Activated naive CD4-positive, alpha-beta T cell treated with anti-CD3 and anti-CD28 coated beads, Interleukin-2, amount 10 ng/mL, durations not matched to agents 7 days and 5 days (primary cell): ENCODE results near the gene KISS1R.
"Not testable (repeated sequence)": the region's sequence is repeated elsewhere in the genome, so short reads cannot be mapped to it uniquely, and the experiment has no call there.

Source experiments
- CTCF ChIA-PET: fragments of 350-600 bp; sonication (Branson Sonifier 250); formaldehyde crosslinking; loops from one replicate; lab custom pipeline; 2021; ENCODE audit warnings: antibody characterized with exemption; lab: Charles Lee
- DNase-seq: peaks from one replicate; pipeline ENCODE4 v3.0.0-alpha.2; 2020
- H3K27ac Mint-ChIP-seq: one replicate; pipeline ENCODE4 v1.8.0; 2021; ENCODE audit warnings: mild to moderate bottlenecking, moderate library complexity, mixed read lengths
- H3K27me3 Mint-ChIP-seq: one replicate; pipeline ENCODE4 v1.8.0; 2021; ENCODE audit warnings: mild to moderate bottlenecking, mixed read lengths
- H3K36me3 Mint-ChIP-seq: one replicate; pipeline ENCODE4 v1.8.0; 2021; ENCODE audit warnings: mixed read lengths
- H3K4me1 Mint-ChIP-seq: one replicate; pipeline ENCODE4 v1.8.0; 2021; ENCODE audit warnings: mixed read lengths
- H3K4me3 Mint-ChIP-seq: one replicate; pipeline ENCODE4 v1.8.0; 2021; ENCODE audit warnings: mild to moderate bottlenecking, moderate library complexity, mixed read lengths
- H3K9me3 Mint-ChIP-seq: one replicate; pipeline ENCODE4 v1.8.0; 2021; ENCODE audit warnings: mixed read lengths

The KISS1R gene

DNA sequence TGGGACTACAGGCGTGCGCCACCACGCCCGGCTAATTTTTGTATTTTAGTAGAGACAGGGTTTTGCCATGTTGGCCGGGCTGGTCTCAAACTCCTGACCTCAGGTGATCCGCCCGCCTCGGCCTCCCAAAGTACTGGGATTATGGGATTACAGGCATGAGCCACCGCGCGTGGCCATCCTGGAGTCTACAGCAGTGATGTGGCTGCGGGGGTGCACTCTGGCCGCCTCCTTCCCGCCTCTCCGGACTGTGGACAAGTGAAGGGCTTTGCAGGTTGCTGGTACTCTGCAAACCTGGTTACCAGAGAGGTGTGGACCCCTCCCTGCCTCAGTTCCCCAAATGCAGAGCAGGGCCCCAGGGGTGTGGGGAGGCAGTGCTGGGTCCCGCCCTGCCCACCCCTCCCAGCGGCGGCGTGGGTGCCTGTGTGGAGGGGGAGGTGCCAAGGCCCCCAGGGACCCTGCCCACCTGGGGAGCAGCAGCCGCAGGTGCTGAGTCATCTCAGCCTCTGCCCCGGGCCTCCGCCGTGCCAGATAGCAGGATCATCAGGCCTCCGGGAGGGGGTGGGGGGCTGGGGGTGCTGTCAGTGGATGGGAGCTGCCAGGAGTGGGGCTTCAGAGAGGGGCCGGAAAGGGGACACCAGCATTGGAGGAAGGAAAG, 31.8 kb downstream of the KISS1R start:
- no peak overlapping the region for H3K4me3 Mint-ChIP-seq
- H3K9me3 Mint-ChIP-seq = no peaks in the 10 kb centered on the region
- peaks cover 14% of the 10 kb centered on the region for H3K4me1 Mint-ChIP-seq
- H3K36me3 Mint-ChIP-seq = peaks cover 5% of the 10 kb centered on the region
- H3K27me3 Mint-ChIP-seq = no peaks in the 10 kb centered on the region
- DNase-seq = no peak
- CTCF ChIA-PET = no interaction called here
- H3K27ac Mint-ChIP-seq = no peak overlapping the region

DNA sequence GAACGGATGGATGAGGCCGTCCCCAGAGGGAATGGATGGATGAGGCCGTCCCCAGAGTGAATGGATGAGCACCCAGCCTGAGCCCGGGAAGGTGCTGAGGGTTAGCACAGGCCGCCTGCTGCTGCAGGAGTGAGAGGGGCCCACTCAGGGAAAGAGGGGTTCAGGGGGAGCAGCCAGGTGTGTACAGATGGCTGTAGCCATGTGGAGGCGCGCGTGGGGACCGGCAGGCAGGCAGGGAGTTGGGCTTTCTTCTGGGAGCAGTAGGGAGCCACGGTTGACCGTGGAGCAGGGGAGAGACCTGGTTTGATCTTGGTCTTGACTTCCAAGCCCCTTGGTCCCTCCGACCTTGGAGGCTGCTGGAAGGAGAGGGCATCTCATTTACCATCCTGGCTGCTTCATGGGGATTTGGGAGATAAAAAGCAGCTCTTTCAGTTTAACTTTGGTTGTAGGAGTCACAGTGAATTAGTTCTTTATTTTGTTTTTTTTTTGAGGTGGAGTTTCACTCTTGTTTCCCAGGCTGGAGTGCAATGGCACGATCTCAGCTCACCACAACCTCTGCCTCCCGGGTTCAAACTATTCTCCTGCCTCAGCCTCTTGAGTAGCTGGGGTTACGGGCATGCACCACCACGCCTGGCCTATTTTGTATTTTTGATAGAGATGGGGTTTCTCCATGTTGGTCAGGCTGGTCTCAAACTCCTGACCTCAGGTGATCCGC, 33.4 kb downstream of the KISS1R start:
- H3K4me3 Mint-ChIP-seq = no peak overlapping the region

DNA sequence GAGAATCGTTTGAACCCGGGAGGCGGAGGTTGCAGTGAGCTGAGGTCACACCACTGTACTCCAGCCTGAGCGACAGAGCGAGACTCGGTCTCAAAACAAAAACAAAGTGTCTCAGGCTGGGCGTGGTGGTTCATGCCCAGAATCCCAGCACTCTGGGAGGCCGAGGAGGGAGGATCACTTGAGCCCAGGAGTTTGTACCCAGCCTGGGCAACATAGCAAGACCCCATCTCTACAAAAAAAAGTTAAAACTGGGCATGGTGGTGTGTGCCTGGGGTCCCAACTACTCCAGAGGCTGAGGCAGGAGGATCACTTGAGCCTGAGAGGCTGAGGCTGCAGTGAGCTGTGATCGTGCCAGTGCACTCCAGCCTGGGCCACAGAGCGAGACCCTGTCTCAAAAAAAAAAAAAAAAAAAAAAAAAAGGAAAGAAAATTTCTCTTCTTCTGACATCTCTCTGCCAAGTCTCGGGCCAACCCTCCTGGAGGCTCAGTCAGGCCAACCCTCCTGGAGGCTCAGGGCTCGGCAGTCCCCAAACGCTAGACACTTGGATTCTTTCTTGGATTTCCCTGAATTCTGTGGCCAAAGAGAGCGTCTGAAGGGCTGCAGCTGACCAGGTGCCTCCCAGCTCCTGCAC, 35.0 kb downstream of the KISS1R start:
- Mint-ChIP-seq H3K36me3 (peaks cover under 1% of the 10 kb centered on the region), H3K27ac (no peak overlapping the region), H3K4me1 (peaks cover 14% of the 10 kb centered on the region), H3K27me3 (no peaks in the 10 kb centered on the region), H3K4me3 (no peak overlapping the region), H3K9me3 (no peaks in the 10 kb centered on the region)
- DNase-seq = no peak
- CTCF ChIA-PET = no interaction called here

More for the DNA sequence above, 33.4 kb downstream of the KISS1R start:
- Mint-ChIP-seq H3K36me3 (peaks cover 2% of the 10 kb centered on the region), H3K27me3 (no peaks in the 10 kb centered on the region), H3K27ac (no peak overlapping the region), H3K4me1 (peaks cover 14% of the 10 kb centered on the region), H3K9me3 (no peaks in the 10 kb centered on the region)
- no peak for DNase-seq
- CTCF ChIA-PET = no interaction called here

GRCh38 chr19:952680-953444, 35.7 kb downstream of the KISS1R start:
- Mint-ChIP-seq H3K9me3 (no peaks in the 10 kb centered on the region), H3K27ac (peak overlapping the region; percentile 65), H3K4me3 (peak overlapping the region; percentile 53), H3K4me1 (peaks cover 14% of the 10 kb centered on the region), H3K27me3 (no peaks in the 10 kb centered on the region), H3K36me3 (no peaks in the 10 kb centered on the region)
- peak; percentile 45 for DNase-seq
- CTCF ChIA-PET = no interaction called here

DNA sequence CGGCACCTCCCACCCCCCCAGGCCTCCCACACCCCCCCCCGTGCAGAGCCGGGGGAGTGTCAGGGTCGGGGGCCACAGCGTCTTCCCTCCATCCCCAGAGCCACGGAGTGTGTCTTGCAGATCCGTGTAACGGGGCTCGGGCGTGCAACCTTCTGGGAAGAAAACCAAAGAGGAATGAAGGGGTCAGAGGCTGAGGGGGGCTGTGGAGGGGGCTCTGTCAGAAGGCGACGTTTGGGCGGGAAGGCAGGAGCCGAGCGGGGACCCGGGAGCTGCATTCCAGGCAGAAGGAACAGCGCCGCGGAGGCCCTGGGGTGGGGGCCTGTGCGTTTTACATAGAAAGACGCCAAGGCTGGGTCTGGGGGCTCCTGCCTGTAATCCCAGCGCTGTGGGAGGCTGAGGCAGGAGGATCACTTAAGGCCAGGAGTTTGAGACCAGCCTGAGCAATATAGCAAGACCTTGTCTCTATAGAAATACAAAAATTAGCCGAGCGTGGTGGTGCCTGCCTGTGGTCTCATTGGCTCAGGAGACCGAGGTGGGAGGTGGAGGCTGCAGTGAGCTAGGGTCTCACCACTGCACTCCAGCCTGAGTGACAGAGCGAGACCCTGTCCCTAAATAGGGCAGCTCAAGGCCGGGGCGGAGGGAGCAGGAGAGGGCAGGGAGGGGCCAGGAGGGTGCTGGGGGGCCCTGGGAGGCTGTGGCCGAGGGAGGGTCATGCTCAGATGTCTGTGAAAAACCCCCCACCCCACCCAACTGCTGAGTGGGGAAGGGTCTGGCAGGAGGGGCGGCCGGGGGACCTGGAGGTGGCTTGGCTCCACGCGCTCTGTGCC, 36.5 kb downstream of the KISS1R start:
- Mint-ChIP-seq H3K27ac (no peak overlapping the region), H3K4me1 (peaks cover 14% of the 10 kb centered on the region), H3K36me3 (no peaks in the 10 kb centered on the region), H3K4me3 (peak overlapping the region; percentile 28), H3K9me3 (no peaks in the 10 kb centered on the region), H3K27me3 (no peaks in the 10 kb centered on the region)
- DNase-seq = no peak
- CTCF ChIA-PET = no interaction called here

GRCh38 chr19:954272-954671, 37.1 kb downstream of the KISS1R start:
- Mint-ChIP-seq H3K36me3 (peaks cover 2% of the 10 kb centered on the region), H3K9me3 (no peaks in the 10 kb centered on the region), H3K27ac (no peak overlapping the region), H3K4me1 (peaks cover 17% of the 10 kb centered on the region), H3K4me3 (no peak overlapping the region), H3K27me3 (no peaks in the 10 kb centered on the region)
- CTCF ChIA-PET = no interaction called here
- DNase-seq = no peak

GRCh38 chr19:954672-955494, 37.8 kb downstream of the KISS1R start:
- CTCF ChIA-PET = no interaction called here
- no peaks in the 10 kb centered on the region for H3K27me3 Mint-ChIP-seq
- no peak for DNase-seq
- H3K4me1 Mint-ChIP-seq = peaks cover 19% of the 10 kb centered on the region
- no peak overlapping the region for H3K27ac Mint-ChIP-seq
- peaks cover 3% of the 10 kb centered on the region for H3K36me3 Mint-ChIP-seq
- no peaks in the 10 kb centered on the region for H3K9me3 Mint-ChIP-seq
- H3K4me3 Mint-ChIP-seq = no peak overlapping the region

DNA sequence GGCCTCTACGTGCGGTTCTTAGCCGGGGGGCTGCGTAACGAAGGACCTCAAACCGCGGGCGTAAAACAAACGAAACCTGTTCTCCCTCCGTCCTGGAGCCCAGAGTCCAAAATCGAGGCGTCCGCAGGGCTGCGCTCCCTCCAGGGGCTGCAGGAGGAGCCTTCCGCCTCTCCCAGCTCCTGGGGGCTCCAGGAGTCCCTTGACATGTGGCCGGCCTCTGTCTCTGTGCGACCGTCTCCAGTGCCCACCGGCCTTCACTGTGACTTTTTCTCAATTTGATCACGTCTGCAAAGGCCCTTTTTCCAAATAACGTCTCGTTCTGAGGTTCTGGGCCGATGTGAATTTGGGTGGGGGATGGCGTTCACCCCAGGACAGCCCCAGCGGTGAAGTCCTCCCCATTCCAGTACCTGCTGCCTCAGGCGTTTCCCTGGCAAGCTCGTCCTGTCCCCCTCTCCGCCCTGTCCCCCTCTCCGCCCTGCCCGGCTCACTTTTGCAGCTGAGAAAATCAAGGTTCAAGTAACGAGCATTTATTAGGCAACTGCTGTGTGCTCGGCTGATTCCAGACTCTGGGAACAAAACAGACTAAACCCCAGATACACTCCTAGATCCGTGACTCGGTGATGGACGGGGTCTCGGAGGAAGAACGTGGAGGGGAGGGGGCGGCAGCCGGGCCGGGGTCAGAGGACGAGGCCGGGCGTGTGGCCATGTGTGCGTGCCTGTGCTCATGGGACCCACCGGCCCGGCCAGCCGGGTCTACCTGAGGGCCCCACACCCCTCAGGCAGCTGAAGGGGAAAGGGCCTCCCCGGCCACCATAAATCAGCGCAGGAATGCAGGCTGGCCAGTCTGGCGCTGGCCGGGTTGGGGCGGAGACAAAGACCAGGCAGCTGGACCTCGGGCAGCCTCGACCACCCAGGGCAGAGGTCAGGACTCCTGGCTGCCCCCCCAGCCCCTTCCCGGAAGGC, 39.0 kb downstream of the KISS1R start:
- no peaks in the 10 kb centered on the region for H3K27me3 Mint-ChIP-seq
- H3K4me3 Mint-ChIP-seq = no peak overlapping the region
- peaks cover 6% of the 10 kb centered on the region for H3K36me3 Mint-ChIP-seq
- no peak for DNase-seq
- no peaks in the 10 kb centered on the region for H3K9me3 Mint-ChIP-seq
- peaks cover 19% of the 10 kb centered on the region for H3K4me1 Mint-ChIP-seq
- no peak overlapping the region for H3K27ac Mint-ChIP-seq
- CTCF ChIA-PET = no interaction called here

- Mint-ChIP-seq H3K4me1 (peaks cover 20% of the 10 kb centered on the region), H3K36me3 (peaks cover 6% of the 10 kb centered on the region)
- CTCF ChIA-PET = no interaction called here
Observed at GRCh38 chr19:956766-957440, 39.8 kb downstream of the KISS1R start.

GRCh38 chr19:957578-957977, 40.4 kb downstream of the KISS1R start:
- not testable (repeated sequence) for H3K27me3 Mint-ChIP-seq, H3K4me3 Mint-ChIP-seq, H3K36me3 Mint-ChIP-seq, H3K27ac Mint-ChIP-seq, DNase-seq, H3K9me3 Mint-ChIP-seq
- CTCF ChIA-PET = interaction anchor here (0.6 kb wide), 1 partner anchor 346 kb away, joined by 3 read pairs; no protein-coding TSS in a partner anchor
- peaks cover 23% of the 10 kb centered on the region for H3K4me1 Mint-ChIP-seq

More at GRCh38 chr19:956766-957440, 39.8 kb downstream of the KISS1R start:
- DNase-seq = no peak
- Mint-ChIP-seq H3K4me3 (no peak overlapping the region), H3K27me3 (no peaks in the 10 kb centered on the region), H3K9me3 (no peaks in the 10 kb centered on the region), H3K27ac (no peak overlapping the region)

DNA sequence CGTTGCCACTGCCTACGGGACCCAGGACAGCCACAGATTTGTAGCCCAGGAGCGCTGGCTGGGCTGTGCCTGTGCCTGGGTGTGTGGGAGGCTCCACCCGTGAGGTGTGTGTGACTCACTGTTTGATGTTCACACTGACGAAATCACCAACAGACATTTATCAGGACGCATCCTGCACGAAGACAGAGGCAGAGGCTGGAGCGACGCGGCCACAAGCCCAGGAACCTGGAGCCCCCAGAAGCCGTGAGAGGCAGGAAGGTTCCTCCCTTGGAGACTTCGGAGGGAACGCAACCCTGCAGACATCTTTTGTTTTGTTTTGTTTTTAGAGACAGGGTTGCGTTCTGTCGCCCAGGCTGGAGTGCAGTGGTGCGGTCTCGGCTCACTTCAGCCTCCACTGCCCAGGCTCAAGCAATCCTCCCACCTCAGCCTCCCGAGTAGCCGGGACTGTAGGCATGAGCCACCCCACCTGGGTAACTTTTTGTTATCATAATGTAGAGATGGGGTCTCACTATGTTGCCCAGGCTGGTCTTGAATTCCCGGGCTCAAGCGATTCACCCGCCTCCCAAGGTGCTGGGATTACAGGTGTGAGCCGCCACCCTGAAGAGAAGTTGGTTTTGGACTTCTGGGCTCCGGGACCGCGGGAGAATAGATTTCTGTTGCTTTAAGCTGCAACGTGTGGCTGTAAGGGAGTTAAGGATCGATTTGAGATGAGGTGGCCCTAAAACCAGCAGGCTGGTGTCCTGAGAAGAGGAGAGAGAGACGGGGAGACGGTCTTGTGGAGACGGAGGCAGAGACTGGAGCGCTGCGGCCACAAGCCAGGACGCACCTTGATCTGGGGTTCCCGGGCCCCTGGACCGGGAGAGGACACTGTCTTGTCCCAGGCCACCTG, 42.1 kb downstream of the KISS1R start:
- Mint-ChIP-seq H3K4me3 (no peak overlapping the region), H3K4me1 (peaks cover 17% of the 10 kb centered on the region), H3K36me3 (peaks cover 17% of the 10 kb centered on the region), H3K27ac (peak overlapping the region; percentile 59), H3K9me3 (no peaks in the 10 kb centered on the region), H3K27me3 (no peaks in the 10 kb centered on the region)
- CTCF ChIA-PET = no interaction called here
- peak; percentile 33 for DNase-seq
